Measurements from ENCODE around the gene SYNE4.
"Not testable (repeated sequence)": the region's sequence is repeated elsewhere in the genome, so short reads cannot be mapped to it uniquely, and the experiment has no call there.

SYNE4 gene

GRCh38 chr19:36008336-36008978 lies at the start of gene SYNE4:
SYNE4 (minus strand) TSS chr19:36008813; CDS start chr19:36008681, 132 bp downstream.
- DNase-seq = peak in 1 of 2 experiments; percentile 33

- peak; percentile 95 to 99 for DNase-seq
These were observed 46.4 kb upstream of the SYNE4 start, which contains the start of gene WDR62 for GRCh38 chr19:36054733-36055686. WDR62 (plus strand) TSS chr19:36054897; CDS start chr19:36054972, 75 bp downstream.

DNA sequence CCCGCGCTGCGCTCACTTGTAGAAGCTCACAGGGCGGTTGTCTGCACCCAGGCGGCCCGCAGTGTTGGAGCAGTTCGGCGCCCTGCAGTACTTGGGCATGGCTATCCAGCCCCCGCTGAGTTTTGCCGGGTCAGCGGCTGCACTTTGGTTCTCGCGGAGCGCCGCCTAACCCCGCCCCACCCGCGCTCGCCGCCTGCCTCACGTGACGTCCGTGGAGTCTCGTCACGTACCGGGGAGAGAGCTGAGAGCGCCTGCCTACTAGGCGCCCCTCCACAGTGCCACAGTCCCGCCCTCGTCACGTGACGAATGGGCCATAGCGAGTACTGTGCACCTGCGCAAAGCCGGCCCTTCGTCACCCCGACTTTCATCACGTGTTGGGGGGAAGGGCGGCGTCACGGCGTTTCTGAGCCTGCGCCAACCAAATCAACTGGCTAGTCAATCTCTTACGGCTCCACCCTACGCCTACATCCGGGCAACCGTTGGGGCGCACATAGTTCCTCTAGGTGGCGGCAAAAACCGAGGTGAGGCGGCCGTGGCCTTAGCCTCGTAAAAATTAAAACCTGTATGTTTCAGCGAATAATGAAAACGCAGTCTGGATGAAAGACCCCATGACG lies 45.6 kb upstream of the SYNE4 start, which contains the start of gene THAP8:
Gene THAP8, minus strand, starts transcription at position 167 of the 614 bp plus-strand sequence. Its CDS starts 68 bp downstream, at position 99.
- peak; percentile 99 to 100 for DNase-seq

DNA sequence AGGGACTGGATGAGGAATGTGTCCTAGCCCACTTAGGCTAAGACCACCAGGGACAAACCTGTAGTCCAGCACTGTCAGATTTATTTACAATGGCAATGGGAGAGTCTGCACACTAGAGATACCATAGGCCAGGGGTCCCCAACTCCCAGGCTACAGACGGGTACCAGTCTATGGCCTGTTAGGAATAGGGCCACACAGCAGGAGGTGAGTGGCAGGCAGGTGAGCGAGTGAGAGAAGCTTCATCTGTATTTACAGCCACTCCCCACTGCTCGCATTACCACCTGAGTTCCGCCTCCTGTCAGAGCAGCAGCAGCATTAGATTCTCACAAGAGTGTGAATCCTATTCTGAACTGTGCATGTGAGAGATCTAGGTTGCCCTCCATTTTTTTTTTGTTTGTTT lies 43.0 kb upstream of the SYNE4 start:
- no peak for DNase-seq

DNA sequence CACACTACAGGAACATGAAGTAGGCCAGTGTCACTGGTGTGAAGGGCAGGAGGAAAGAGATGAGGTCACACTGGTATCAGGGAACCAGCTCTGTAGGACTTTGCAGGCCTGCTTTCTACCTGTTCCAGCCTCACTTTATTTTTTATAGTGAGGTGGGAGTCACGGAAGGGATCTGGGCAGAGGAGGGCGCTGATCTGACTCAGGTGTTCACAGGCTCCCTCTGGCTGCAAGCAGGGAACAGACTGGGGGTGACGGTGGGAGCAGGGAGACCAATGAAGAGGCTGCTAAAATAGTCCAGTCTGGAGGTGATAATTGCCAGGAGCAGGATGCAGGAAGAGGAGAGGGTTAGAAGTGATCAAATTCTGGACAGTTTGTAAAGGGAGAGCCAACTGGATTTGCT lies 42.6 kb upstream of the SYNE4 start:
- peak; percentile 34 for DNase-seq

GRCh38 chr19:36049080-36049698 lies 40.6 kb upstream of the SYNE4 start:
- no peak for DNase-seq

DNA sequence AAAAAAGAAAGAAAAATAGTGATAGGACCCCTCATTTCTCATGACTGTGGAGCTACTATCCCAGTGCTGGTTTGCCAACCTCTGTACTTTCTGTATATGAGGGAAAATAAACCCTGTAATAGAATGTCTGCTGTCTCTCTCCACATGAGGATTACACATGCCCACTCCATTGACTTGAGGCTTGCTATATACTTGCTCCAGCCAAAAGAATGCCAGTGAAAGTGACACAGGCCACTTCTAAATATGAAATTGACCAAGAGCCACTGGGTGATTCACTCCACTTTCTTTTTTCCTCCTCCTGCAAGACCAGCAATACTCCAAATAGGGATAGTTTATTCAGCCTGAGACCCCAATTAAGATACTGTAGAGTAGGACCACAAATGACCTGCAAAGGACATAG lies 39.2 kb upstream of the SYNE4 start:
- DNase-seq = no peak

DNA sequence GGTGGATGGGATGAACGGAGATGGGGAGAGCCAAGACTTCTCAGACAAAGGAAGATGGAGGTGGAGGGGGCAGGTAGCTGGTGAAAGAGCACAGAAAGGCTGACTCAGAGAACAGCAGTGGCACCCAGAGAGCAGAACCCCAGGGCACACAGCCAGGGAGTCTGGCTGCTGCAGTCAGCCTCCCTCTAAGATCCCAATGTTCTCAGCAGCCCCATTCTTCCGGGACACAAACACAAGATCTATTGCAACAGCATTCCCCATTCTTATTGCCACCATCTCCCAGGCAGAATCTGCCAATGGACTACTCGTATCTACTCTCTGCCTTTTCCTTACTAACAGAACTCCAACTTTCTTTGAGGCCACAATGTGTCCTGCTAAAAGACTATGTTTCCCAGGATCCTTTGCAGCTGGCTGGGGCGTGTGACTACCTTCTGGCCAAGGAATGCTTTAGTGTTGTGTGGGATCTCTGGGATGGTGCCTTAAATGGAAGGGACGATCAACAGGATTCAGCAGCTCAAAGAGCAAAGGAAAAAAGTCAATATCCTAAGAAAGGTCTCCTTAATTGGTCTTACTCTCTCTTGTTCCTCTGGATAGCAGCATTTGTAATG lies 37.9 kb upstream of the SYNE4 start:
- no peak for DNase-seq

- DNase-seq = no peak
These were observed 35.3 kb upstream of the SYNE4 start for GRCh38 chr19:36043952-36044351.

- DNase-seq = no peak
These were observed 33.2 kb upstream of the SYNE4 start for GRCh38 chr19:36041831-36042230.

DNA sequence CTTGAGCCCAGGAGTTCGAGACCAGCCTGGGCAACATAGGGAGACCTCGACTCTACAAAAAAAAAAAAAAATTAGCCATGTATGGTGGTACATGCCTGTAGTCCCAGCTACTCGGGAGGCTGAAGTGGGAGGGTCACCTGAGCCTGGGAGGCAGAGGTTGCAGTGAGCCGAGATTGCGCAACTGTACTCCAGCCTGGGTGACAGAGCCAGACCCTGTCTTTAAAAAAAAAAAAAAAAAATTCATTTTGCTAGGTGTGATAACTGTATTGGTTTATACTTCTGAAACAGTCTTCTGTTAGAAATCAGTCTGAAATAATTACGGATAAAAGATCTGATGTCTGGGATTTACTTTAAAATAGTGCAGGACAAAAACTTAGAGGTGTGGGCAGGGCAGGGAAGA lies 32.5 kb upstream of the SYNE4 start:
- not testable (repeated sequence) for DNase-seq

- no peak for DNase-seq
These were observed 31.9 kb upstream of the SYNE4 start for GRCh38 chr19:36040495-36040894.

DNA sequence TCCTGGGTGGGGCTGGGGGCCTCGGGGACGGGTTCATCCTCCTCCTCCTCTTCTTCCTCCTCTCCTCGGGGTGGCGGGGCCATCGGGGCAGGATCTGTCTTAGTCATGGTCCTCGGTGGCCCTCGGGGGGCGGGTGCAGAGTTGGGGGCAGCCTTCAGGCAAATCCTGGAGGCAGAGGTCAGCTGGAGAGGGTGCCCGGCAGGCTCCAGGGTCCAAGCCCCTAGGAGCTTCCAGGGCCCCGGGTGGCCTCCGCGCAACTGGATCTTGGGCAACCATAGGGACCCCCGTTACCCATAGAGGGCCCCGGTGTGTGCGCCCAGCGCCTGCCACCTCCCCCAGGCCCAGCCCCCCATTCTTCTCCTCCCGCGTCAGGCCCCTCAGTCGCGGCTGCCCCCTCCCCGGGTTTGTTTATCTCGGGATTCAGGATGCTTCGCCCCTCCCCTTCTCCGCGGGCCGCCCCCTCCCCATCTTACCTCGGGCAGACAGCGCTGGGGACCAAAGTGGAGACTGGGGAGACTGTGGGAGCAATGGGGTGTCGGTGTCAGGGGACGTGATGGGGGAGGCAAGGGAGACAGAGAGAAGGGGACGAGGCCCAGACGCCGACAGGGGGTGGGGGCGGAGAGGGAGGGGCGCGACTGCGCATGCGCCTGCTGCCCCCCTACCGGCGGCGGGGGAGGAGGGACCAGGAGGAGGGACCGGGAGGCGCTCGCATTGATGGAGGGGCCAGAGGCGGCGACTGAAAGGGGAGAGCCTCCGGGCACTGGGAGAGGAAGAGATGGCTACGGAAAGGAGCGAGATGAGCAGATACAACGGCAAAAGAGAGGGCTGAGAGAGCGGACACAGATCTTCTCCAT lies 23.9 kb upstream of the SYNE4 start, which contains the start of gene CLIP3:
Gene CLIP3, minus strand, starts transcription at position 623 of the 854 bp plus-strand sequence. Its CDS starts 516 bp downstream, at position 107.
- DNase-seq = peak; percentile 82 to 83

GRCh38 chr19:36031308-36031707 lies 22.7 kb upstream of the SYNE4 start:
- no peak for DNase-seq

- no peak for DNase-seq
These were observed 21.9 kb upstream of the SYNE4 start for GRCh38 chr19:36030264-36031148.

DNA sequence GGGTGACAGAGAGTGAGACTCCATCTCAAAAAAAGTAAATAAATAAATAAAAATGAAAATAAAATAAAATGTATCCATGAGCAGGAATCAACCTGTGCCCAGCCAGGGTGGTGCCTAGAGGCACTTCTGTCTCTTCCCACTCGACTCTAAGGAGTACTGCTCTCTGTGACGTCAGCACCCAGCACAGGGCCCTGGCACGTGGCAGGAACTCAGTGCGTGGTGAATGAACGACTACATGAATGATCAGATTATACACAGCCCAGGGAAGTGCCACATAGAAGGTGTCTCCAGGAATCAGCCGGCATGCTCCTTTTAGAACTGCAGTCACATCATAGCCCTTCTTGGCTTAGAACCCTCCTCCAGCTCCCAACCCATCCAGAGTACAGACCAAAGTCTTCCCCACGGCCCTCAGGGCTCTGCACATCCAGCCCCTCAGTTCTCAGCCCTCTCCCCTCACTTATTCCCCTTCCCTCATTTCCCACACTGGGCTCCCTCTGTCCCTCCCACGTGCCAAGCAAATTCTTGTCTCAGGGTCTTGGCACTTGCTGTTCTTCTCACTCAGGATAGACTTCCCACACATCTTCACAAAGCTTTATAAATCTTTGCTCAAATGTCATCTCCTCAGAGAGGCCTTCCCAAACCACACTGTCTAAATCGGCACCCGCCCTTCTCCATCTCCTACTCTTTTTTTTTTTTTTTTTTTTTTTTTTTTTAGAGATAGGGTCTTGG lies 19.9 kb upstream of the SYNE4 start:
- no peak for DNase-seq

DNA sequence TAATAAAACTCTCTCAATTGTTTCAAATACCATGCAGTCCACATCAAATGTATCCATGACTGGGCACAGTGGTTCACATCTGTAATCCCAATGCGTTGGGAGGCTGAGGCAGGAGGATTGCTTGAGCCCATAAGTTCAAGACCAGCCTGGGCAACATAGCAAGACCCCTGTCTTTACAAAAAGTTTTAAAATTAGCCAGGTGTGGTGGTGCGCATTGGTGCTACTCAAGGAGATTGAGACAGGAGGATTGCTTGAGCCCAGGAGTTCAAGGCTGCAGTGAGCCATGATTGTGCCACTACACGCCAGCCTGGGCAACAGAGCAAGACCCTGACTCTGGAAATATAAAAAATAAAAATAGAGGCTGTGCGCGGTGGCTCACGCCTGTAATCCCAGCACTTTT lies 19.1 kb upstream of the SYNE4 start:
- DNase-seq = no peak

GRCh38 chr19:36026091-36026876 lies 17.7 kb upstream of the SYNE4 start:
- DNase-seq = no peak

GRCh38 chr19:36025541-36025940 lies 16.9 kb upstream of the SYNE4 start:
- no peak for DNase-seq

Data from NCI-H1930 (cell line).